Measurements from ENCODE around the gene CNTN1.

DNA sequence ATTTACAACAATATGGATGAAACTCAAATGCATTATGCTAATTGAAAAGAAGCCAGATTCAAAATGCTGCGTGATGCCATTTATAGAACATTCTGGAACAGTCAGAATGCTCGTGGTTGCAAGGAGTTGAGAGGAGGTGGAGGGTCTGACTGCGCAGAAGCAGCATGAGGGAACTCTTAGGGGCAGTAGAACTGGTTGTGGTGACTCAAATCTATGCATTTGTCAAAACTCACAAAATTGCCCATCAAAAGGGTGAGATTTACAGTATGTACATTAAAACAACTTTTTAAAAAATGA lies 382.2 kb downstream of the CNTN1 start:
- TF ChIP-seq, protein P1, sequence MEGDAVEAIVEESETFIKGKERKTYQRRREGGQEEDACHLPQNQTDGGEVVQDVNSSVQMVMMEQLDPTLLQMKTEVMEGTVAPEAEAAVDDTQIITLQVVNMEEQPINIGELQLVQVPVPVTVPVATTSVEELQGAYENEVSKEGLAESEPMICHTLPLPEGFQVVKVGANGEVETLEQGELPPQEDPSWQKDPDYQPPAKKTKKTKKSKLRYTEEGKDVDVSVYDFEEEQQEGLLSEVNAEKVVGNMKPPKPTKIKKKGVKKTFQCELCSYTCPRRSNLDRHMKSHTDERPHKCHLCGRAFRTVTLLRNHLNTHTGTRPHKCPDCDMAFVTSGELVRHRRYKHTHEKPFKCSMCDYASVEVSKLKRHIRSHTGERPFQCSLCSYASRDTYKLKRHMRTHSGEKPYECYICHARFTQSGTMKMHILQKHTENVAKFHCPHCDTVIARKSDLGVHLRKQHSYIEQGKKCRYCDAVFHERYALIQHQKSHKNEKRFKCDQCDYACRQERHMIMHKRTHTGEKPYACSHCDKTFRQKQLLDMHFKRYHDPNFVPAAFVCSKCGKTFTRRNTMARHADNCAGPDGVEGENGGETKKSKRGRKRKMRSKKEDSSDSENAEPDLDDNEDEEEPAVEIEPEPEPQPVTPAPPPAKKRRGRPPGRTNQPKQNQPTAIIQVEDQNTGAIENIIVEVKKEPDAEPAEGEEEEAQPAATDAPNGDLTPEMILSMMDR (IDR thresholded peaks at IDR 0.05) = no peak
- TF ChIP-seq POLR2A (IDR thresholded peaks at IDR 0.05) = no peak

Data from Peyer's patch (tissue), 4 donors.